A549 (cell line): ENCODE measurements around the gene ZHX3.

Experiments used
- BHLHE40 ChIP-seq: IDR thresholded peaks from 2 replicates; pipeline ENCODE4 v1.6.1; 2012; ENCODE audit warnings: low read depth, low read length, inconsistent platforms
- CEBPB ChIP-seq, 2 experiments: fragments of >200 bp in 1 of 2; sonication (Bioruptor Twin) in 1 of 2; formaldehyde crosslinking in 1 of 2; IDR thresholded peaks; 2 replicates each; pipeline ENCODE4 v1.6.1; 2012 to 2016
- CTCF ChIP-seq: fragments of >200 bp; sonication (Bioruptor Twin); formaldehyde crosslinking; IDR thresholded peaks from 3 replicates; pipeline ENCODE4 v1.5.1; 2016
- E2F6 ChIP-seq: IDR thresholded peaks from 2 replicates; pipeline ENCODE4 v1.6.1; 2012; ENCODE audit warnings: low read depth, borderline replicate concordance
- HMGXB4 ChIP-seq: fragments of 250-450 bp; sonication (Bioruptor Pico); IDR thresholded peaks from 2 replicates; pipeline ENCODE4 v1.5.0; 2021; ENCODE audit warnings: mild to moderate bottlenecking, moderate library complexity, borderline replicate concordance
- KDM5A ChIP-seq: fragments of 200-600 bp; sonication (generic); IDR thresholded peaks from 2 replicates; pipeline ENCODE4 v1.6.1; 2016; ENCODE audit warnings: antibody characterized with exemption, mild to moderate bottlenecking
- NR3C1 ChIP-seq: fragments of >200 bp; sonication (Bioruptor Twin); formaldehyde crosslinking; IDR thresholded peaks from 3 replicates; pipeline ENCODE4 v1.6.1; 2017
- POLR2A ChIP-seq: IDR thresholded peaks from 2 replicates; pipeline ENCODE4 v1.6.1; 2012; ENCODE audit warnings: mild to moderate bottlenecking, low read length
- REST ChIP-seq: fragments of 200-600 bp; sonication (generic); IDR thresholded peaks from 2 replicates; pipeline ENCODE4 v1.6.1; 2016; ENCODE audit warnings: antibody characterized with exemption, mild to moderate bottlenecking, moderate library complexity
- USF2 ChIP-seq: fragments of 450-650 bp; IDR thresholded peaks from 2 replicates; pipeline ENCODE4 v1.6.1; 2014; ENCODE audit warnings: antibody characterized with exemption

GRCh38 chr20:41361757-41362747 lies 44.5 kb upstream of the ZHX3 start:
- no peak for TF ChIP-seq CEBPB (IDR thresholded peaks at IDR 0.05)
- TF ChIP-seq POLR2A = no peak
- TF ChIP-seq CTCF = no peak
- TF ChIP-seq E2F6 = no peak
- no peak for TF ChIP-seq REST
- TF ChIP-seq BHLHE40 = no peak
- TF ChIP-seq HMGXB4 = no peak
- TF ChIP-seq USF2 = no peak
- TF ChIP-seq NR3C1 = no peak
- TF ChIP-seq KDM5A = no peak
